Upper lobe of left lung (tissue), 4 donors: Measurements from ENCODE around the gene PEPD.

ENCODE experiments used
- EP300 ChIP-seq, 4 donors: sonication (generic); formaldehyde crosslinking; IDR thresholded peaks; one replicate each; pipeline ENCODE4 v1.5.1; 2017; ENCODE audit warnings: antibody characterized with exemption in 4 of 4, control low read depth in 2 of 4
- POLR2A ChIP-seq, 4 donors: fragments of 450-650 bp; IDR thresholded peaks; one replicate each; pipeline ENCODE4 v1.5.1; 2016 to 2017; ENCODE audit warnings: antibody characterized with exemption in 4 of 4, mild to moderate bottlenecking in 2 of 4
- POLR2AphosphoS5 ChIP-seq, 2 donors: sonication (generic); formaldehyde crosslinking; IDR thresholded peaks; one replicate each; pipeline ENCODE4 v1.5.1; 2017; ENCODE audit warnings: antibody characterized with exemption in 2 of 2
- TF ChIP-seq, protein P1 (sequence below), 6 experiments: fragments of 450-650 bp in 4 of 6; fragments of 200-600 bp in 2 of 6; sonication (generic) in 2 of 6; IDR thresholded peaks; one replicate each; pipeline ENCODE4 v1.5.1; 2016 to 2019; ENCODE audit warnings: antibody characterized with exemption in 6 of 6

DNA sequence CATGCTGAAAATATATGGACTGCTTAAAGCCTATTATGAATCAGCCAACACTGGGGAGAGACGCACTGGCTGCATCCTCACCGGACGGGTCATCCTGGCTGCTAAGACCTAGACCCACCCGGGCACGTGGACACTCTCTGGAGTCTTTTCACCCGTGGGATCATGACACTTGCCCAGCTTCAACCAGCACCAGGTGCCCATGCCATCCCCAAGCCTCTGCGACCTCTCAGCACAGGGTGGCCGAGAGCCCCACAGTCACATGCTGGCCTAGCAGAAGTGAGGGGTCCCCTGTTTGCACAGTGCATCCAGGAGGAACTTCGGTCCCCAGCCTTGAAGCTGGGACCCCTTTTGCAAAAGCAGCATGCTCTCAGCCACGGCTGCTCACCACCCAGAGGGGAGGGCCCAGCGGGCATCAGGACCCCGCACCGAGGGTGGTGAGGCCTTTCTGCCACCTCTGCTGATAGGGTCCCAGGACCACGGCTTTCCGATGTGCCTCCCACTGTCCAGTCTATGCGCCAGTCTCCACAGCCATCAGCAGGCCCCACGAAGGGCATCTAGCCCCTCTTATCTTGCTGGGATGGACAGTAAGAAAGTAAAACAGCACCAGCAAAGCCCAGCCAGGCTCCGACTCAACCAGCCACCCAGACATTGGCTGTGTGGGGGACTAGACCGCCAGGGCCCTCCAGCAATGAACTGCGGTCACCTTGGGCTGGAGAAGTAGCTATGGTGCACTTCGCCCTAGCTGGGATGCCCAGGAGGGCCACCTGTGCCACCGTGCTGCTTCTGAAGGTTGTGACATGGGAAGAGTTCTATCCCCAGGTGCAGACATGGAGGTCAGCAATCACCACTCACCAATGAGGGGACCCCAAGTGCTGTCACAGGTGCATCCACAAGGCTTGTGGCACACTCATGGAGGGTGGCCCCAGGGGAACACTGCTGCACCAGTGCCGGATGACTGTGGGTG, 75.0 kb downstream of the PEPD start:
- TF ChIP-seq POLR2A (IDR thresholded peaks at IDR 0.05) (no peak), EP300 (IDR thresholded peaks at IDR 0.05) (no peak), POLR2AphosphoS5 (IDR thresholded peaks at IDR 0.05) (no peak)
- TF ChIP-seq, protein P1, sequence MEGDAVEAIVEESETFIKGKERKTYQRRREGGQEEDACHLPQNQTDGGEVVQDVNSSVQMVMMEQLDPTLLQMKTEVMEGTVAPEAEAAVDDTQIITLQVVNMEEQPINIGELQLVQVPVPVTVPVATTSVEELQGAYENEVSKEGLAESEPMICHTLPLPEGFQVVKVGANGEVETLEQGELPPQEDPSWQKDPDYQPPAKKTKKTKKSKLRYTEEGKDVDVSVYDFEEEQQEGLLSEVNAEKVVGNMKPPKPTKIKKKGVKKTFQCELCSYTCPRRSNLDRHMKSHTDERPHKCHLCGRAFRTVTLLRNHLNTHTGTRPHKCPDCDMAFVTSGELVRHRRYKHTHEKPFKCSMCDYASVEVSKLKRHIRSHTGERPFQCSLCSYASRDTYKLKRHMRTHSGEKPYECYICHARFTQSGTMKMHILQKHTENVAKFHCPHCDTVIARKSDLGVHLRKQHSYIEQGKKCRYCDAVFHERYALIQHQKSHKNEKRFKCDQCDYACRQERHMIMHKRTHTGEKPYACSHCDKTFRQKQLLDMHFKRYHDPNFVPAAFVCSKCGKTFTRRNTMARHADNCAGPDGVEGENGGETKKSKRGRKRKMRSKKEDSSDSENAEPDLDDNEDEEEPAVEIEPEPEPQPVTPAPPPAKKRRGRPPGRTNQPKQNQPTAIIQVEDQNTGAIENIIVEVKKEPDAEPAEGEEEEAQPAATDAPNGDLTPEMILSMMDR (IDR thresholded peaks at IDR 0.05) = no peak
